GM10266 (cell line): Measurements from ENCODE around the gene UBQLN1.

ENCODE experiments used
- DNase-seq: peaks from one replicate; pipeline ENCODE4 v3.0.0; 2012; ENCODE audit errors: extremely low spot score
- CTCF ChIP-seq: IDR thresholded peaks from 2 replicates; pipeline ENCODE4 v1.5.1; 2012; ENCODE audit warnings: mild to moderate bottlenecking, low read depth; ENCODE audit not compliant: control insufficient read depth, insufficient read depth; ENCODE audit errors: missing control alignments

UBQLN1 gene

DNA sequence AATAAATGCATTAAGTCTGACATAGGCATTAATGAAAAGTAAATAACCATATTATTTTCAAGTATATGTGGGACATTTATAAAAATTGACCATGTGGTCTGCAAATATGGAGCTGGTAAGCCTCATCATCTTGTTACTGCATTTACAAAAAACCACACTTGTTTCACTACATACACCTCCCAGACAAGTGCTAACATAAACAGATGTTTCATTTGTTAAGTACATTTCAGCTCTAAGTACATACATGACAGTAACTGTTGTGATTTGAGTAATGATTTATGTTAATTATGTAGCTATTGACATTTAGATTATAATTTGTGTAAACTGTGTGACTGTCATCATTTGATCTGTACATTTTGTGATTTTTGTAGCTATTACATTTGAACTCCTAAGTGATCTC is 70.9 kb downstream of the UBQLN1 start:
- no peak for TF ChIP-seq CTCF
- DNase-seq: no peak

GRCh38 chr9:83633676-83634075 is 74.1 kb downstream of the UBQLN1 start:
- no peak for DNase-seq
- TF ChIP-seq CTCF: no peak

GRCh38 chr9:83633255-83633654 is 74.5 kb downstream of the UBQLN1 start:
- DNase-seq: no peak
- TF ChIP-seq CTCF: no peak

GRCh38 chr9:83630938-83631457 is 76.8 kb downstream of the UBQLN1 start:
- DNase-seq: no peak

GRCh38 chr9:83629433-83630104 is 78.2 kb downstream of the UBQLN1 start:
- DNase-seq: no peak
- no peak for TF ChIP-seq CTCF

More at GRCh38 chr9:83630938-83631457, 76.8 kb downstream of the UBQLN1 start:
- no peak for TF ChIP-seq CTCF

- no peak for TF ChIP-seq CTCF
- no peak for DNase-seq
Observed at GRCh38 chr9:83628540-83628939, 79.2 kb downstream of the UBQLN1 start.

DNA sequence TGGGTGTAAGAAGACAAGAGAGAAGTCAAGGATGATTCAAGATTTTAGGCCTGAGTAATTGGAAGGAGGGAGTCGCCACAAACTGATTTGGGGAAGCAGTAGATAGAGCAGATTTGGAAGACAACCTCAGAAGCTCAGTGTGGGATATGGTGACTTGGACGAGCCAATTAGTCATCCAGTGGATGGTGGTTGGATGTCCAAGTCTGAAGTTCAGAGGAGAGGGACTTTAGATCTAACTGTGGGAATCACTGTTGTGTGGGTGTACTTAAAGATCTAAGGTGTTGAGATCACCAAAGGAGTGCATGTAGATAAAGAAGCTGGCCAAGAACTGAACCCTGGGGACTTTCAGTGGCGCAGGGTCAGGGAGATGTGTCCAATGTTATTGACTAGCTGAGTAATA is 82.6 kb downstream of the UBQLN1 start:
- DNase-seq: no peak
- no peak for TF ChIP-seq CTCF
